HG02798 (cell line): Measurements from ENCODE around the gene EIF3A.
A peak's percentile ranks its signal among the peaks of the same experiment; 100 is the strongest.
"Not testable (repeated sequence)": the region's sequence is repeated elsewhere in the genome, so short reads cannot be mapped to it uniquely, and the experiment has no call there.

Experiments
- ATAC-seq: cut with Tn5 transposase; IDR thresholded peaks from one replicate; pipeline ENCODE4 v1.9.1; 2021; ENCODE audit warnings: mild to moderate bottlenecking; ENCODE audit not compliant: unreplicated experiment, poor library complexity

Gene EIF3A

DNA sequence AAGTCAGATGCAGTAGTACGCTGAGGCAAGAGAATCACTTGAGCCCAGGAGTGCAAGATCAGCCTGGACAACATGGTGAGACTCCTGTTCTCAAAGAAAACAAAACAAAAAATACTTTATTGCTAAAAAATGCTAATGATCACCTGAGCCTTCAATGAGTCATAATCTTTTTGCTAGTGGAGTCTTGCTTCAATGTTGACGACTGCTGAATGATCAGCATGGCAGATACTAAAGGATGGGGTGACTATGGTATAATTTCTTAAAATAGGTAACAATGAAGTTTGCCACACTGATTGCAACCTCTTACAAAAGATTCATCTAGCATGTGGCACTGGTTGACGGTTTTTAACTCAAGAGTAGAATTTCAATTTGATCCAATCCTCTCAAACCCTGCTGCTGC lies 28.8 kb downstream of the EIF3A start:
- no peak for ATAC-seq

DNA sequence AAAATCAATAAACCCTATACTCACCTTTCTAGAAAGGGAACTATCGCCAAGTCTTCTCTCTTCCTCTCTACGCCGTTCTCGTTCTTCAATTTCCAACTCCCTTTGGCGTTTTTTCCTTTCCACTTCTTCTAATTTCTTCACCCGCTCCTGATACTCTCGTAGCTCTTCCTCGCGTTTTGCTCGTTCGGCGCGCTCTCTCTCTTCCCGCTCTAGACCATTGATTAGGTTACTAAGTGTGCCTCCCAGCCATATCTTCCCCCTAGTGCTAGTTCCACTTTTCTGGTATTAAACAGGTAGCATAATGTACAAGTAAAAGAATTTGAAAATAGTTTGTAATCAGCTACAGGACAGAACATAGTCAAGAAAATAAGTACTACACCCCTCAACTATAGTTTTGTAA lies 30.8 kb downstream of the EIF3A start:
- no peak for ATAC-seq

DNA sequence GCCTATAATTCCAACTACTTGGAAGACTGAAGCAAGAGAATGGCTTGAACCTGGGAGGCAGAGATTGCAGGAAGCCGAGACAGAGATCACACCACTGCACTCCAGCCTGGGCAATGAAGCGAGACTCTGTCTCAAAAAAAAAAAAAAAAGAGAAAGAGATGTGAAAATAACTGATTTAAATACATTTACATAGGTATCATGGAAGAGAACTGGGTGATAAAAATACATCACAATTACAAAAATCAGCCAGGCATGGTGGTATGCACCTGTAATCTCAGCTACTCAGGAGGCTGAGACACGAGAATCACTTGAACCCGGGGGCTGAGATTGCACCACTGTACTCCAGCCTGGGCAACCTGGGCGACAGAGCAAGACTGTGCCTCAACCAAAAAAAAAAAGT lies 31.3 kb downstream of the EIF3A start:
- no peak for ATAC-seq

DNA sequence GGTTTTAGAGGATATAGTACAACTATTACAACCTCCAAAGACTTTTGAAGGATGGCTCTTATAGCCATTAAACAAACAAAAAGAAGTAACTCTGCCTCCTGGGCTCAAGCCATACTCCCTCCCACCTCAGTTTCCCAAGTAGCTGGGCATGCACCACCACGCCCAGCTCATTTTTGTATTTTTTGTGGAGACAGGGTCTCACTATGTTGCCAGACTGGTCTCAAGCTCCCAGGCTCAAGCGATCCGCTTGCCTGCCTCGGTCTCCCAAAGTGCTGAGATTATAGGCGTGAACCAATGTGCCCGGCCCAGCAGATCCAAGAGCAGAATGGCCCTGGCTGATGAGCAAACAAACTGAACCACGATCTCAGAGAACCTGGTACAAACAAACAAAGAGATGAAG lies 35.1 kb downstream of the EIF3A start:
- no peak for ATAC-seq

DNA sequence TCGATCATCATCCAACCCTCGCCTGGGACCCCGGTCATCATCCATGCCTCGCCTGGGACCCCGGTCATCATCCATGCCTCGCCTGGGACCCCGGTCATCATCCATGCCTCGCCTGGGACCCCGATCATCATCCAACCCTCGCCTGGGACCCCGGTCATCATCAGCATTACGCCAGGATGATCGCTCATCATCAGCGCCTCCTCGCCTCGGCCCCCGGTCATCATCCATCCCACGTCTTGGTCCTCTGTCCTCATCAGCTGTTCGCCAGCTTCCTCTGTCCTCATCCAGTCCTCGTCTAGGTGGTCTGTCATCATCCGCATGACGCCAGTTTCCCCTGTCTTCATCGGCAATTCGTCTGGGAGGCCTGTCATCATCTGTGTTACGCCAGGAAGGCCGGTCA lies 38.4 kb downstream of the EIF3A start:
- no peak for ATAC-seq

DNA sequence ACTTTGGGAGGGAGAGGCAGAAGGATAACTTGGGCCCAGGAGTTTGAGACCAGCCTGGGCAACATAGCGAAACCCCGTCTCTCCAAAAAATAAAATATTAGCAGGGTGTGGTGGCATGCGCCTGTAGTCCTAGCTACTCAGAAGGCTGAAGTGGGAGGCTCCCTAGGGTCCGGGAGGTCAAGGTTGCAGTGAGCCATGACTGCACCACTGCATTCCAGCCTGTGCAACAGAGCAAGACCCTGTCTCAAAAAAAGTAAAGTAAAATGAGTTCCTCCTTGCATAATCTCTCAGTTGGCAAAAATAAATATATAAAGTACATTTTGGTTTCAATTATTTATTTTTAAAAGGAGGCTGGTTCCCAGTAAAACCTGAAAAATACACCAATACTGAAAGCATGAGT lies 39.3 kb downstream of the EIF3A start:
- ATAC-seq: no peak

DNA sequence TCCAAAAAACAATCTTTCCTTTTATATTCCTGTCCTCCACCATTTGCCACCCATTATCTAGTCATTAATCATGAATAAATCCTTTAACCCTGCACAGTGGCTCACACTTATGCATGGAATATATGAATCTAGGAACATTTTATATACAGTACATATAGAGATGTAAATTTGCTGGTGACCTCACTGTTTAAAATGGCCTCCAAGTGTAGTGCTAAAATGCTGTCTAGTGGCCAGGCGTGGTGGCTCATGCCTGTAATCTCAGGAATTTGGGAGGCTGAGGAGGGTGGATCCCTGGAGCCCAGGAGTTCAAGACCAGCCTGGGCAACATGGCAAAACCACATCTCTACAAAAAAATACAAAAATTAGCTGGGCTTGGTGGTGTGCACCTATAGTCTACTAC lies 41.5 kb downstream of the EIF3A start:
- no peak for ATAC-seq

DNA sequence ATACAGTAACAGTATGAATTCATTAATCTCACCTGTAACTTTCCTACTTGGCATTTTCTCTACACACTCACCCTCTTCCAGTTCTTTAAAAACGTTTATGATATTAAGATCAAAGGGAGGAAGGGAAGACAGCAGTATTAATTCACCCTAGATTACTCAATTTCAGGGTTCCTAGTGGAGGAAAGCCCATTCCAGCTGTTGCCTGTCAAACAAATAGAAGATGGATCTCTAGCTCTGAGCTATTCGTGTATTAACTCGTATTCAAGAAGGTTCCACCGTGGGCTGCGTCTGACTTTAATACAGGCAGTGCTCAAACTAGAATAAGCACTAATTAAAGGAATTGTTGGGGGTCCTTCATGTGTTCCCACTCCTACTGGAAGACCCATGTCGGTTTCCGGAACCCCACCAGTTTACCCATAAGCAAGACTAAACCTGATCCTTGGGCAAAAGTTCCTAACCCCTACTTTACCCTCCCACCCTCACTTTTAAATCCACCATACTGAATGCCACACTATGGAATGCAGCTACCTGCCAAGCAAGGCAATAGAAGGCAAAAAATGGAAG lies 49.0 kb downstream of the EIF3A start:
- ATAC-seq: no peak

DNA sequence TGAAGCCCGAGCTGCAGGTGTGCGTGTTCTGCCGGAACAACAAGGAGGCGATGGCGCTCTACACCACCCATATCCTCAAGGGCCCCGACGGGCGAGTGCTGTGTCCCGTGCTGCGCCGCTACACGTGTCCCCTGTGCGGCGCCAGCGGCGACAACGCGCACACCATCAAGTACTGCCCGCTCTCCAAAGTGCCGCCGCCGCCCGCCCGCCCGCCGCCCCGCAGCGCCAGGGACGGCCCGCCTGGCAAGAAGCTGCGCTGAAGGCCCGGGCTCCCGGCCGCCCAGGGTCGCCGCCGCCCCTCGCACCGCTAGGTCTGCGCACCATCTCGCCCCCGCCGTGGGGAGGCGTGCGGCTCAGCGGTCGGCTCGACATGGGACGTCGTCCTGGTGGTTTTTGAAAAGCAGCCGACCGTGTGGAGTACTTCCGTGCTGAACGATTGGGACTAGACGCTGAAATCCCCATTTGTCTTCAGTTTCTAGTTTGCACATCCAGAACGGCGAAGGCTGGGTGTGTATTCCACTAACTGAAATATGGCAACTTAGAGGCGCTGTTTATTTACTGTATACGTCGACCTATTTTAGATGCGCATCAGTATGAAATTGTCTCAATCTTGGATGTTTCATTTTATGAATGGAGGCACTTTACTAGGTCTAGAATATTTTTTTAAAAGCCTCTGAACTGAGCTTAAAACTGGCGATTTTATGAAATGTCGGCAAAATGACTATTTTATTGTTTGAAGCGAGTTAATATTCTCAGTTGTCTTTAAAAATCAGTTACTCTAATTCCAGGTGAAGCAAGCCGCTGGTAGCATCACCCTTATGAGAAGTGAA lies 50.0 kb downstream of the EIF3A start:
- peak; percentile 43 for ATAC-seq

DNA sequence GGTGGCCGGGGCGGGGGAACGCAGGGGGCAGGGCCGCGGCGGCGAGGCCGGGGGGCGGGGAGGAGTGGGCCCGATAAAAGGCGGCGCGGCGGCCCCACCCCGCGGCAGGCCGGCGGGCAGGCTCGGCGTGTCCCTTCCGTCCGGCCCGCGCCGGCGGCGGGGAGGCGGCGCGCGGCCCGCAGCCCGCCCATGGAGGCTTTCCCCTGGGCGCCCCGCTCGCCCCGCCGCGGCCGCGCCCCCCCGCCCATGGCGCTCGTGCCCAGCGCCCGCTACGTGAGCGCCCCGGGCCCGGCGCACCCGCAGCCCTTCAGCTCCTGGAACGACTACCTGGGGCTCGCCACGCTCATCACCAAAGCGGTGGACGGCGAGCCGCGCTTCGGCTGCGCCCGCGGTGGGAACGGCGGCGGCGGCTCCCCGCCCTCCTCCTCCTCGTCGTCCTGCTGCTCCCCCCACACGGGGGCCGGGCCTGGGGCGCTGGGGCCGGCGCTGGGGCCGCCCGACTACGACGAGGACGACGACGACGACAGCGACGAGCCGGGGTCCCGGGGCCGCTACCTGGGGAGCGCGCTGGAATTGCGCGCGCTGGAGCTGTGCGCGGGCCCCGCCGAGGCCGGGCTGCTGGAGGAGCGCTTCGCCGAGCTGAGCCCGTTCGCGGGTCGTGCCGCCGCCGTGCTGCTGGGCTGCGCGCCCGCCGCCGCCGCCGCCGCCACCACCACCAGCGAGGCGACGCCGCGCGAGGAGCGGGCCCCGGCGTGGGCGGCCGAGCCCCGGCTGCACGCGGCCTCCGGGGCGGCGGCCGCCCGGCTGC lies 50.8 kb downstream of the EIF3A start, which contains the start of gene NANOS1:
TSS of gene NANOS1 (plus strand) at position 102 of the 808 bp plus-strand sequence. CDS start at position 190, 88 bp downstream.
- peak; percentile 17 for ATAC-seq

DNA sequence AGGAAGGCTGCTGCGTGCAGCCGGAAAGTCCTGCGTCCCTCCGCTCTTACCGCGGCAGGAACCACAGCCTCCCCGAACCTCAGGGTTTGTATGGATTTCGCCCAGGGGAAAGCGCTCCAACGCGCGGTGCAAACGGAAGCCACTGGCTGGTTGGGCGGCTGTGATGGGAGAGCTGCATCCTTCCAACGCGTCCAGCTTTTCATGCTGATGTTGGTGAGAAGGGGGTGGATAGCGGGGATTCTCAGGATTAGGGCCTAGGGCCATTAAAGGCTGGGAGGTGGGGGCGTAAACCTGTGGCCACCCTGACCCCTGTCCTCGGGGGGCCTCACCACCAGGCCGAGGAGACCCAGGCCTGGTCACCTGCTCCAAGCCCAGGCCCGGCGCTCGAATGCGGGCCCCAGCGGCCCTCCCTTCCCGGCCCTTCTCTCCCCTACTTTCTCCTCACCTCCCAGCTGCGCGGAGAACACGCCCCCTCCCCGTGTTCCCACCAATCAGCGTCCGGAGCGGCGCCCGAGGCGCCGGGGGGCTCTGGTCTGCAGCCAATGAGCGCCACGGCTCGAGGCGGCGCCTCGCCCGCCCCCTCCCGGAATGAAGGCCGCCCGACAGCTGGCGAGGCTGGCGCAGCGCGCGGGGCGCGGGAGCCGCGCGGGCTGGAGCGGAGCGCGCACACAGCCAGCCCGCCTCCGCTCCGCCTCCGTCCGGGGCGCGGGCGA lies 51.6 kb downstream of the EIF3A start:
- peak; percentile 78 for ATAC-seq

DNA sequence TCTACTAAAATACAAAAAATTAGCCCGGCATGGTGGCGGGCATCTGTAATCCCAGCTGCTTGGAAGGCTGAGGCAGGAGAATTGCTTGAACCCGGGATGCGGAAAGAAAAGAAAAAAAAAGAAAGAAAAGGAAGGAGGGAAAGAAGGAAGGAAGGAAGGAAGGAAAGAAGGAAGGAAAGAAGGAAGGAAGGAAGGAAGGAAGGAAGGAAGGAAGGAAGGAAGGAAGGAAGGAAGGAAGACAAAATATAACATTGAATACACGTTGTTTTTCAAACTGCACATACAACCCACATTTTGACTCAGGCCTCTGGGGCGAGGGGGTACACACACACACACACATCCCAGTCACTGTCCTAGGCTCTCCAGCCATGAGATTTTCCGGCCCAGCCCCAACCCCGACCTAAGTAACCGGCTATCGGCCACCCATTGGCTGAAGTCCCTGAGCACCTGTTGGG lies 52.1 kb downstream of the EIF3A start:
- ATAC-seq: not testable (repeated sequence)

DNA sequence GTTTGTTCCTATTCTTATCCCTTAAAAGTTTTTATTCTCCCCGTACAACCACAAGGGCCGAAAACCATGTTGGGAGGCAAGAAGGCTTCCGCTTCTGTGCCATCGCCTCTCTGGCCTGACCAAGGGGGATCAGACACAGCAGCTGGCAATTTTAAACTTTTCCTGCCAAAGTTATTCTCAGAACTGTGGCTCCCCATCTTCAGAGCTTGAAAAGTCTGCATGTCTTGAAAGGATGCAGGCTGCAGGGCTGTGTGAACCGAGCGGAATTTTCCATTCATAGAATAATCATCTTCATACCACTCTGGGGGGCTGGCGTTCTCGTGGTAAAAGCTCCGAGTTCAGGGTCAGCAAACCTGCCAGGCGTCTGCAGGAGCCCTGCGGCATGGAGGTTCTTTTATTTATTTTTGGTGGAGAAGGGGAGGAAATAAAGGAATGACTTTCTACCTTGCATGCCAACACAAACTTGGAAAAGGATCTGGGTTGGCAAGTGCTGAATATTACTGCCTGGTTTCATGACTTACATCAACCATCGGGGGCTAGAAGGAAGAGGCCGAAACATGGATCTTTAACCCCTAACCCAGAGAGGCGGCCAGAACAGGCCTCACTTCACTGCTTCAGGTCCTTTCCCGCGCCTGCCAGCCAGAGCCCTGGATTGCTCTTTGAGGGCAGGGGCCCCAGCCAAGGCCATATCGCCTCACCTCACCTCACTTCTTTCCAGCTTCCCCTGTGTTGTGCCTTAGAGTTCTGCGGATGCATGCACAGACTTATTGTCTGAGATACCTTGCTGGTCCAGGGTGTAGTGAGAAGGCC lies 54.1 kb downstream of the EIF3A start:
- no peak for ATAC-seq

DNA sequence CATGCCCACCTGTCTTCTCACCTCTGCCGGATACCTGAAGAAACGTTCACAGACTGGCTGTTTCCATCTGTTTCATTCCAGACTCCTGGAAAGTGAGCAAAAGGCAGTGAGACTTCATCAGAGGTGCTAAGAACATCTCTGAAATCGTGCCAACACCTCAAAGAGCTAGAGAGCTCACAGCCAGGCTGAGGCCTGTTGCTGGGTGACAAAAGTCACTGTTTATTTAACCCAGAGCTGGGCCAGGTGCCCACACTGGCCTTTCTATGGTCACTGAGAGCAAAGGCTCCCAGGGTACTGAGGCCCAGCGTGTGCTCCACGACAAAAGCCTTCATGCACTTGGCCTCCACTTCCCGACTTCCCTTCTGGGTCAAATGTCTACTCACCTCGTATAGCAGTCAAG lies 54.8 kb downstream of the EIF3A start:
- no peak for ATAC-seq

DNA sequence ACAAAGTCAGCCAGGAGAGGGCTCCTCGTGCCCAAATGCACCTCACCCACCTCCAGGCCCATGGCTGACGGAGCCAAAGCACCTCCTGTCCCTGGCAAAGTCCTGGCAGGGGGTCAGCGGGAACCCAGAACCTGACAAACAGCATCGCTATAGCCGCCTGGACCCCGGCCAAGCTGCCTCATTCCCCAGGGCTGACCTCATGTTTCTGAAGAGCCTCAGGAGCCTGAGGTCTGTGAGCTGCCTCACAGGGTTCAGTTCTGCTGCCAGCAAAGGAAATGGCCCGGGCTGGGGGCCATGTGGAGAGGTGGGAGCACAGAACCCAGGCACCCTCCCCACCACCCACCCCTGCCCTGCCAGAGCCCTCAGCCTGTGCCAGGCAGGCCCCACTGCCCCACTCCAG lies 55.3 kb downstream of the EIF3A start:
- no peak for ATAC-seq

DNA sequence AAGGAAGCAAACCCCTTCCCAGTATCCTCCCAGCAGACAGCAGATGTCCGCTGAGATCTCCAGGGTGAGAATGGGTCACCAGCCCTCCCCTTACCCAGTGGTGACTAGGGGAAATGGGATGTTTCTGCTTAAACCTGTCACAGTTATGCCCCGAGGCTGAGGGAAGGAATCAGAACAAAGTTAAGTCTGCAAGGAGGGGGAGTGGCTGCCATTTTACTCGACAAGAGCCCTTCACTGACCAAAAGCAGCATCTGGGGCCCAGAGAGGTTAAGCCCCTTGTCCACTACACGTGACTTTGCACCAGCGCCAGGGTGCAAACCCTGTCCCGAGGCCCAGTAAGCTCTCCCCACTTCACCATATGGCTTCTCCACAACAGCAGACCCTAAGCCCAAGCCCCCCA lies 55.7 kb downstream of the EIF3A start:
- no peak for ATAC-seq

DNA sequence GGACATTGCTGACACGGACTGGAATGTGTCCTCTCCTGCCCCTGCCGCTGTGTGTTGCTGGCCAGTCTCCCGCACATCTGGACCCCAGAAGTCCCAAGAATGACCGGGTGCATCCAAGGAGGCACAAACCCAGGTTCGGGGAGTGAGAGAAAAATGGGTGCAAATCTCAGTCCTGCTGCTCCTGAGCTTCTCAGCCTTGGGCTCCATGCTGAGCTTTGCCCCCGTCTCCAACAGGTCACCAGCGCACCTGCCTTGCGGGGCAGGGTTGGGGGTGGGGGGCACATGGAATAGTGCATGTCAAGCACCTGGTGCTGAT lies 57.1 kb downstream of the EIF3A start:
- ATAC-seq: no peak

DNA sequence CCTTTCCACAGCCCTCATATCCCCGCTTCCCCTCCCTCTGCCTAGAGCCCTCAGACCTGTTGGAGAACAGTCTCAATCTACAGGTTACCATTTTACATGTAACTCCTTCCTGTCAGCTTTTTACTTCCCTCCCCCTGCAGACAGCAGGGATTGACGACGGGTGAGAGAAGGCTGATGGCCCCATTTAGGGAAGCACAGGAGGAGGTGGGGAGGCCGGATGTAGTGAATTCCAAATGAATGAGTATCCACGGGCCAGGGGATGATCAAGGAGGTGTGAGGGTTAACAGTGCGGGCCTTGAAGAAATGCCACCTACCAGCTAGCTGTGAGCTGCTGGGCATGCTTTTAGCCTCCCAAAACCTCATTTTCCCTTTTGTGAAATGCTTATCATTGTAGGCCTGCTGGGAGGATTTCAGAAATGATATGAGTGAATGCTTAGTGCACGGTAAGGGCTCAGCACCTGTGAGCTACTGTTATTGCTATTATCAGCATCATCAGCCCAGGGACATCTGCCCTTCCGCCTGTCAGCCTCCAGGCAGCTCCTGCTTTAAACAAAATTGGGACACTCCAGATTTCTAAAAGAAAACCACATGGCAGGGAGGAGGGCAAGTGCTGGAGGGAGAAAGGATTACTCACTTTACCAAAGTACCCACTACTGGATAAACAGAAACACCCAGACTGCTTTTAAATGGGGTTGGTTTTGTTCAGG lies 57.6 kb downstream of the EIF3A start:
- ATAC-seq: no peak

DNA sequence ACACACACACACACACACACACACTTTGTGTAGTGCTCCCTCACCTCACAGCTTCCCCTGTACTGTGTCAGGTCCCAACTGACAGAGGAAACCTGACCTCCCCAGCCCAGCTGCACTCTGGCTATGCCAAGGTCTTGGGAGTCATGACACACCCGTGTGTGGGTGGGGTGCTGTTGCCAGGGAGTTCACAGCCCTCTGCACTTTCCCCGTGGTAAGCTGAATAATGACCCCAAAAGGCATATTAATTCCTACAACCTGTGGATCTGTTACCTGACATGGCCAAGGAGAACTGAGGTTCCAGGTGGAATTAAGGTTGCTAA lies 60.0 kb downstream of the EIF3A start:
- ATAC-seq: no peak

DNA sequence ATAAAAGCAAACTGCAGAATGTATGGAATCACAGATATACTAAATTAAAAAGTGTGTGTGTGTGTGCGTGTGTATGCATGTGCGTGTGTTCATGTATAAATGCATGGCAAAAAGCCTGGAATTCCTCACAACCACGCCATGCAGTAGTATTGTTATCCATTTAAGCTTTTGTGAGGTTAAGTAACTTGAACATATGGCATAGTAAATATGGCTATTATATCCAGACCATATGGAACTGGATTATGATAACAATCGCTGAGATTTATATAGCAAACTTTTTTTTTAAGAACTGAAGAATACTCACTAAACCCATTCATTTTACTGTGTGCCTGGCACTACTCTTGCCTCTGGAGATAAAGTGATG lies 73.4 kb downstream of the EIF3A start:
- ATAC-seq: no peak
